ACHN (cell line): ENCODE results near the gene NHP2.
A peak's percentile ranks its signal among the peaks of the same experiment; 100 is the strongest.
"Not testable (repeated sequence)": the region's sequence is repeated elsewhere in the genome, so short reads cannot be mapped to it uniquely, and the experiment has no call there.

Experiments used
- DNase-seq: peaks from one replicate; pipeline ENCODE4 v3.0.0-alpha.2; 2015
- in situ Hi-C: cut with HindIII; loops from 2 replicates; pipeline ENCODE4 v1.10.0; 2017; ENCODE audit warnings: low sequenced_read_pairs, low pct_ligation_motif_present, low pct_unique_long_range_greater_than_20kb

Gene NHP2

DNA sequence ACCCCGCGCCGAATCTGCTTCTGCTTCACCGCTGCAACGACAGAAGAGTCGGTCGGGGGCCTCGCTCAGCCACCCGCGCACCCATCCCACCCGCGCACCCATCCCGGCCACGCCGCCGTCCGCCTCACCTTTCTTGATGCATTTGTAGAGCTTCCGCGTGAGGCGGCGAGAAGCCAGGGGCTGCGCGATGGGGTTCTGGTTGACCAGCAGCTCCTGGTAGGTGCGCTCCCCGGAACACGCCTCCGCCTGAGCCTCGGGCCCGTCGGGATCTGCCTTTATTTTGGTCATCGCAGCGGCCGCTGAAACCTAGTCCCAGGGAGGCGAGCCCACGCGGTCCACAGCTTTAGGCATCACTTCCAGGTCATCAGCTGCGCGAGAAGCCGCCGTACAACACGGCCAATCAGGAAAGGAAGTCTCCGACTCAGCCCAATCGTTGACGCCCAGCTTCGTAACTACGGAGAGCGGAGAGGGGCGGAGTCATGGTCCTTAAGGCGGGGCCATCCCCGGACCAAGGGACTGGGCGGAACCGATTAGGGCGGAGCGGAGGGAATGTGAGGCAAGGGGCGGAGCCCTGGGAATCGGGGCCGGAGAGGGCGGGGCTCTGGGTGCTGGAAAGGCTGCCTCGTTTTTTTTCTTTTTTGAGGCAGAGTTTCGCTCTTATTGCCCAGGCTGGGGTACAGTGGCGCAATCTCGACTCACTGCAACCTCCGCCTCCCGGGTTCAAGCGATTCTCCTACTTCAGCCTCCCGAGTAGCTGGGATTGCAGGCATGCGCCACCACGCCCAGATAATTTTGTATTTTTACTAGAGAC, at the start of gene NHP2:
Gene NHP2 (minus strand): TSS at position 356 of the 811 bp plus-strand sequence. CDS start 68 bp downstream, at position 288.
- in situ Hi-C loops, result no loop called here
- DNase-seq, result peak; percentile 97

DNA sequence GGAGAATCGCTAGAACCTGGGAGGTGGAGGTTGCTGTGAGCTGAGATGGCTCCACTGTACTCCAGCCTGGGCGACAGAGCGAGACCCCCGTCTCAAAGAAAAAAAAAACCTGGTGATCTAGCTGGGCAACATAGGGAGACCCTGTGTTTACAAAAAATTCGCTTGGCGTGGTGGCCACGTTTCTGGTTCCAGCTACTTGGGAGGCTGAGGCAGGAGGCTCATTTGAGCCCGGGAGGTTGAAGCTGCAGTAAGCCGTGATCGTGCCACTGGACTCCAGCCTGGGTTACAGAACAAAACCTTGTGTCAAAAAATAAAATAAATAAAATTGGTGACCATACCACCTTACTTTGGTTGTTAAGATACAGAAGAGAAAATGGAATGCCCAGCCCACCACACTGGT, 48.9 kb upstream of the NHP2 start:
- in situ Hi-C loops, result no loop called here
- no peak for DNase-seq

DNA sequence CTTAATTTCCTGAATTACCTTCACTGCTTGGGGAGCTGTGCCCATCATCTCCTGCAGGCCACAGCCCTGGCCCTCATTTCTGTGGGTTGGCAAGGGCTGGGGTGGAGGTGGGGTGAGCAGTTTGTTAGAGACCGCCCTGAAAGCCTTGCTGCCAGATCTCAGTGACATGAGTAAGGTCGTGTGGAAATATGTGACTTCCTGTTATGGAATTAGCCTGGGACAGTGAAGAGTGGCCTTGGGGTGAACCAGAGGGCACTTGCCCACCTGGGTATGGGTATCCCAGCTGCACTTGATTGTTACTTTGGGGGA, 48.2 kb upstream of the NHP2 start:
- in situ Hi-C loops, result no loop called here
- DNase-seq, result no peak

DNA sequence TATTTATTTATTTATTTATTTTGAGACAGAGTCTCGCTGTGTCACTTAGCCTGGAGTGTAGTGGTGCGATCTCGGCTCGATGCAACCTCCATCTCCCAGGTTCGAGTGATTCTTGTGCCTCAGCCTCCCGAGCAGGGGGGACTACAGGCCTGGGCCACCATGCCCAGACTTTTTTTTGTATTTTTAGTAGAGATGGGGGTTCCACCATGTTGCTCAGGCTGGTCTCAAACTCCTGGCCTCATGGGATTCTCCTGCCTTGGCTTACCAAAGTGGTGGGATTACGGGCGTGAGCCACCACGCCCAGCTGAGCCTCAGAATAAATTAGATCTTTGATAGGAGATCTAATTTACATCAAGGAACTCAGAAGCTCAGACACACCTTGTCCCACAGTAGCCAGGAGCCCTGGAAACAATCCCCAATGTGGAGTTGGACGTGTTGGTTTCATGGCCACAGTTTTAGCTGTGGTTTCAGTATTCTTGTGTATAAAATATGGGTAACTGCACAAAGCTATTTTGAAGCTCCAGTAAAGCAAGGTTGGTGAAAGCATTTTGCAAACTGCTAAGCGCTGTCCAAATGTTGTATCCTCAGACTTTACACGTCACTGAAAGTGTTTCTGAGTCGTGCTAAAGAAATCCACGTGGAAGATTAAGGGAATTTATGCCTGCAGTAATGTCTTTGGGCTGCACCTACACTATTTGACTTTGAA, 47.7 kb upstream of the NHP2 start:
- peak; percentile 24 for DNase-seq
- in situ Hi-C loops, result no loop called here

- DNase-seq, result no peak
- in situ Hi-C loops, result no loop called here
Measured at GRCh38 chr5:178199581-178200434, 46.1 kb upstream of the NHP2 start.

DNA sequence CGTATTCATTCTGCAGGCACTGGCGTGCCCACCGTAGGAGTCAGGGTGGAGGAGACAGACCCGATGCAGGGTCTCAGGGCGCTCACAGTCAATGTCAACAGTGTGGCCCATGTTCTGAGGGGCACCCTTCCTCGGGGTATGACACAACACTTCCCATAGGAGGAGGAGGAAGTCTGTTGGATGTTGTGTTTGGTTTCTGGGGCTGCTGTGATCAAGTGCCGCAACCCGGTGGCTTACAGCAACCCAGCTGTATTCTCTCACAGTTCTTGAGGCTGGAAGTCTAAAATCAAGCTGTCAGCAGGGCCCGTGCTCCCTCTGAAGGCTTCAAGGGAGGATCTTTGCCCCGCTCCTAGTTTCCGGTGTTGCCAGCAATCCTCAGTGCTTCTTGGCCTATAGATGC, 45.0 kb upstream of the NHP2 start:
- in situ Hi-C loops, result no loop called here

DNA sequence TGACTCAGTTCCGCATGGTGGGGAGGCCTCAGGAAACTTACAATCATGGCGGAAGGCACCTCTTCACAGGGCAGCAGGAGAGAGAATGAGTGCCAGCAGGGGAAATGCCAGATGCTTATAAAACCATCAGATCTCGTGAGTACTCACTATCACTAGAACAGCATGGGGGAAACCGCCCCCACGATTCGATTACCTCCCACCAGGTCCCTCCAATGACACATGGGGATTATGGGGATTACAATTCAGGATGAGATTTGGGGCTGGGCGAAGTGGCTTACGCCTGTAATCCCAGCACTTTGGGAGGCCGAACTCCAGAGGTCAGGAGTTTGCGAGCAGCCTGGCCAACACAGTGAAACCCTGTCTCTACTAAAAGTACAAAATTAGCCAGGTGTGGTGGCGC, 44.5 kb upstream of the NHP2 start:
- in situ Hi-C loops, DNase-seq: not testable (repeated sequence)

More for the DNA sequence above, 45.0 kb upstream of the NHP2 start:
- DNase-seq, result no peak

- DNase-seq, result no peak
- in situ Hi-C loops, result no loop called here
Measured at GRCh38 chr5:178196986-178197385, 43.3 kb upstream of the NHP2 start.

- DNase-seq, result no peak
- in situ Hi-C loops, result no loop called here
Measured at GRCh38 chr5:178196281-178196812, 42.7 kb upstream of the NHP2 start.

GRCh38 chr5:178194026-178194425, 40.3 kb upstream of the NHP2 start:
- in situ Hi-C loops, result no loop called here
- no peak for DNase-seq

- in situ Hi-C loops, result no loop called here
- DNase-seq, result no peak
Measured at GRCh38 chr5:178193251-178193809, 39.6 kb upstream of the NHP2 start.

DNA sequence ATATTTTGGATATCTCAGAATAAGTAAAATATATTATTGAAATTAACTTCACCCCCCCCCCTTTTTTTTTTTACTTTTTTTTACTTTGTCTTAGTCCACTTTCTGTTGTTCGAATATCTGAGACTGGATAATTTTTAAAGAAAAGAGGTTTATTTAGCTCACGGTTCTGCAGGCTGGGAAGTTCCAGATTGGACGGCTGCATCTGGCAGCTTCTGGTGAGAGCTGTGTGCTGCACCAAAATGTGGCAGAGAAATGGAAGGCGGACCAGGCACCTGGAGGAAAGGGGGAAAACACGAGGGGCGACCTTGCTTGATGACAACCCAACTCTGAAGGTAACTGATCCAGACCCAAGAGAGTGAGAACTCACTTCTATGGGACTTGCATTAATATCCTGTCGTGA, 39.1 kb upstream of the NHP2 start:
- DNase-seq, result no peak
- in situ Hi-C loops, result no loop called here

DNA sequence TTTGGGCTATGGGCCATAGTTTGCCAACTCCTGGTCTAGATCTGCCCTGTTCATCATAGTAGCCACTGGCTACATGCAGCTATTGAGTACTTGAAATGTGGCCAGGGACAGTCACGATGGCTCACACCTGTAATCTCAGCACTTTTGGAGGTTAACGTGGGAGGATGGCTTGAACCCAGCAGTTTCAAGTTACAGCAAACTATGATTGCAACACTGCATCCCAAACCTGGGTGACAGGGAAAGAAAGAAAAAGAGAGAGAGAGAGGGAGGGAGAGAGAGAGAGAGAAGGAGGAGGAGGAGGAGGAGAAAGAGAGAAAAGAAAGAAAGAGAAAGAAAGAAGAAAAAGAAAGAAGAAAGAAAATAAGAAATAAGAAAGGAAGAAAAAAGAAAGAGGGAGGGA, 38.6 kb upstream of the NHP2 start:
- DNase-seq, result no peak
- in situ Hi-C loops, result no loop called here

- in situ Hi-C loops, result no loop called here
- DNase-seq, result no peak
Measured at GRCh38 chr5:178191661-178192060, 38.0 kb upstream of the NHP2 start.

- in situ Hi-C loops, result no loop called here
- no peak for DNase-seq
Measured at GRCh38 chr5:178189433-178189832, 35.7 kb upstream of the NHP2 start.

- in situ Hi-C loops, result no loop called here
- no peak for DNase-seq
Measured at GRCh38 chr5:178187014-178187413, 33.3 kb upstream of the NHP2 start, which contains the start of gene GMCL2. Gene GMCL2 (minus strand): TSS chr5:178187371. CDS start chr5:178187299, 72 bp downstream.

DNA sequence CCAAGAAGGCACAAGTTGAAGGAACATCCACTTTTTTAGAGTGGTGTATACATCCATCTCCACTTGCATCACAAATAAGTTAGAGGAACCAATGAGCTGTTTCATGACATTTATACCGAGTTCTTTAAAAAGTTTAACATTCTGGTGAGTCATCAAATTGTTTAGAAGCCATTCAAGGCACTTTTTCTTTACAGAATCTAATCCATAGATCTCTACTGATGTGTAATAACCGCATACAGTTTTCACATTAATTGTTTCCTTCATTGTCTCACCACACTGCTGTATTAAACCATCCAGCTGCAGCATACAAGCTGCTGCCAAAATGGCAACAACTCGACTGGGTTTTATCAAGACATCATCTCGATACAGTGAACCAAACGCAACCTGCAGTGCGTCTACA, 32.7 kb upstream of the NHP2 start:
- no peak for DNase-seq
- in situ Hi-C loops, result no loop called here

GRCh38 chr5:178182158-178182876, 28.6 kb upstream of the NHP2 start:
- DNase-seq, result no peak

More at GRCh38 chr5:178182158-178182876, 28.6 kb upstream of the NHP2 start:
- in situ Hi-C loops, result no loop called here
